Thoracic aorta (tissue), 2 donors: ENCODE data around the gene SORBS1. TPM values are rescaled to one million over a fixed set of nuclear protein-coding genes. Genes with fewer than 3 reads are reported as not detected.
A peak's percentile ranks its signal among the peaks of the same experiment; 100 is the strongest.

ENCODE experiments used
- ATAC-seq: fragments of 150-250 bp; one replicate; pipeline ENCODE4 v1.8.0; 2017; ENCODE audit warnings: low read depth; ENCODE audit not compliant: insufficient number of reproducible peaks, low FRiP score
- DNase-seq: peaks from one replicate; pipeline ENCODE4 v3.0.0-alpha.2; 2020; ENCODE audit warnings: low spot score
- H3K27ac ChIP-seq, 2 donors: fragments of 200-600 bp; sonication (generic); 1 replicate in 1 of 2; 2 replicates in 1 of 2; pipeline ENCODE4 v1.5.1; 2016; ENCODE audit warnings: mild to moderate bottlenecking in 2 of 2, moderate library complexity in 2 of 2
- H3K27me3 ChIP-seq: fragments of 200-600 bp; sonication (generic); replicated peaks from 2 replicates; pipeline ENCODE4 v1.6.0; 2016; ENCODE audit warnings: mild to moderate bottlenecking; ENCODE audit not compliant: insufficient read depth
- H3K36me3 ChIP-seq: fragments of 200-600 bp; sonication (generic); one replicate; pipeline ENCODE4 v1.5.1; 2016
- H3K4me1 ChIP-seq, 2 donors: fragments of 200-600 bp; sonication (generic); 1 replicate in 1 of 2; 2 replicates in 1 of 2; pipeline versions ENCODE4 v1.5.1 to v1.6.0; 2016; ENCODE audit warnings: low read depth in 2 of 2, mild to moderate bottlenecking in 1 of 2; ENCODE audit not compliant: control insufficient read depth in 1 of 2
- H3K4me3 ChIP-seq: fragments of 200-600 bp; sonication (generic); 2 replicates; pipeline ENCODE4 v1.5.1; 2016; ENCODE audit warnings: mild to moderate bottlenecking
- H3K9me3 ChIP-seq: fragments of 200-600 bp; sonication (generic); 2 replicates; pipeline ENCODE4 v1.5.1; 2016
- total RNA-seq, 2 donors: library from RNA; depleted of rRNA; stranded (reverse); fragments of >200 nt; gene quantifications; one replicate each; pipeline versions ENCODE4 v1.1.0 to v1.2.3, GENCODE V29; 2016
- TF ChIP-seq, protein P1 (sequence below): fragments of 200-600 bp; sonication (generic); IDR thresholded peaks from one replicate; pipeline ENCODE4 v1.5.1; 2019; ENCODE audit warnings: antibody characterized with exemption

Gene SORBS1
- total RNA-seq, 2 donors from 2014 or later, result 1,110 to 1,659 TPM

DNA sequence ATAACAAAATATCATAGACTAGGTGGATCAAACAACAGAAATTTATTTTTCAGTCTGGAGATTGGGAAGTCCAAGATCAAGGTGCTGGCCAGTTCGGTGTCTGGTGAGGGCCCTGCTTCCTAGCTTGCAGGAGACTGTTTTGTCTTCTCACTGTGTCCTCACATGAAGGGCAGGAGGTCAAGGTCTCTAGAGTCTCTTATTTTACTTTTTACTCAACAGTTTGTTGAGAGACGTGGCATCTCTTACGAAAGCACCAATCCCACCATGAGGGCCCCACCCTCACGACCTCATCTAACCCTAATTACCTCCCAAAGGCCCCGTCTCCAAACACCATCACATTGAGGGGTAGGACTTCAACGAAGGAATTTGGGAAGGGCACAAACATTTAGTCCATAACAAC is 41.2 kb upstream of the SORBS1 start:
- H3K27ac ChIP-seq, result no peak overlapping the region
- peaks cover 8 to 43% of the 10 kb centered on the region in 2 donors for H3K4me1 ChIP-seq
- DNase-seq (no peak), ATAC-seq (no peak)
- TF ChIP-seq, protein P1, sequence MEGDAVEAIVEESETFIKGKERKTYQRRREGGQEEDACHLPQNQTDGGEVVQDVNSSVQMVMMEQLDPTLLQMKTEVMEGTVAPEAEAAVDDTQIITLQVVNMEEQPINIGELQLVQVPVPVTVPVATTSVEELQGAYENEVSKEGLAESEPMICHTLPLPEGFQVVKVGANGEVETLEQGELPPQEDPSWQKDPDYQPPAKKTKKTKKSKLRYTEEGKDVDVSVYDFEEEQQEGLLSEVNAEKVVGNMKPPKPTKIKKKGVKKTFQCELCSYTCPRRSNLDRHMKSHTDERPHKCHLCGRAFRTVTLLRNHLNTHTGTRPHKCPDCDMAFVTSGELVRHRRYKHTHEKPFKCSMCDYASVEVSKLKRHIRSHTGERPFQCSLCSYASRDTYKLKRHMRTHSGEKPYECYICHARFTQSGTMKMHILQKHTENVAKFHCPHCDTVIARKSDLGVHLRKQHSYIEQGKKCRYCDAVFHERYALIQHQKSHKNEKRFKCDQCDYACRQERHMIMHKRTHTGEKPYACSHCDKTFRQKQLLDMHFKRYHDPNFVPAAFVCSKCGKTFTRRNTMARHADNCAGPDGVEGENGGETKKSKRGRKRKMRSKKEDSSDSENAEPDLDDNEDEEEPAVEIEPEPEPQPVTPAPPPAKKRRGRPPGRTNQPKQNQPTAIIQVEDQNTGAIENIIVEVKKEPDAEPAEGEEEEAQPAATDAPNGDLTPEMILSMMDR, result no peak
- no peaks in the 10 kb centered on the region for H3K9me3 ChIP-seq
- no peaks in the 10 kb centered on the region for H3K27me3 ChIP-seq
- no peak overlapping the region for H3K4me3 ChIP-seq
- no peaks in the 10 kb centered on the region for H3K36me3 ChIP-seq

GRCh38 chr10:95601116-95601719 is 40.0 kb upstream of the SORBS1 start:
- TF ChIP-seq, protein P1, result peak; percentile 85
- Histone ChIP-seq H3K27ac (peak overlapping the region in 1 of 2 donors; percentile 13), H3K4me3 (no peak overlapping the region), H3K27me3 (no peaks in the 10 kb centered on the region), H3K36me3 (no peaks in the 10 kb centered on the region), H3K4me1 (peaks cover 8 to 32% of the 10 kb centered on the region in 2 donors), H3K9me3 (no peaks in the 10 kb centered on the region)
- peak; percentile 62 for DNase-seq
- ATAC-seq, result peak; percentile 87

GRCh38 chr10:95600158-95600557 is 39.0 kb upstream of the SORBS1 start:
- DNase-seq (no peak), ATAC-seq (no peak)
- H3K27ac ChIP-seq, result no peak overlapping the region
- H3K9me3 ChIP-seq, result no peaks in the 10 kb centered on the region
- H3K36me3 ChIP-seq, result no peaks in the 10 kb centered on the region
- H3K4me1 ChIP-seq, result peaks cover 8 to 21% of the 10 kb centered on the region in 2 donors
- no peaks in the 10 kb centered on the region for H3K27me3 ChIP-seq
- TF ChIP-seq, protein P1, result no peak
- no peak overlapping the region for H3K4me3 ChIP-seq

DNA sequence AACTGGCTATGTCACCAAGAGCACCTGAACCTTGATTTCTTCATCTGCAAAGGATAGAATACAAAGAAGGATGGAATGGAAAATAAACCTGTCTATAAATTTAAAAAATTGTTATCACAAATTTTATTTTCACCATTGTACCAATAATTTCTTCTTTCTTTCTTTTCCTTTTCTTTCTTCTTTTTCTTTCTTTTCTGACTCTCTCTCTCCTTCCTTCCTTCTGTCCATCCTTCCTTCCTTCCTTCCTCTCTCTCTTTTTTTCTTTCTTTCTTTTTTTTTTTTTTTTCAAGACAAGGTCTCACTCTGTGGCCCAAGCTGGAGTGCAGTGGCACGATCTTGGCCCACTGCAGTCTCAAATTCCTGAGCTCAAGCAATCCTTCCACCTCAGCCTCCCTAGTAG is 36.6 kb upstream of the SORBS1 start:
- H3K27me3 ChIP-seq, result no peaks in the 10 kb centered on the region
- DNase-seq, result no peak
- no peak overlapping the region for H3K27ac ChIP-seq
- no peak for ATAC-seq
- no peak overlapping the region for H3K4me3 ChIP-seq
- TF ChIP-seq, protein P1, result no peak
- H3K4me1 ChIP-seq, result peaks cover 0 to 9% of the 10 kb centered on the region in 2 donors
- no peaks in the 10 kb centered on the region for H3K9me3 ChIP-seq
- H3K36me3 ChIP-seq, result no peaks in the 10 kb centered on the region

- Histone ChIP-seq H3K4me3 (no peak overlapping the region), H3K9me3 (no peaks in the 10 kb centered on the region), H3K27me3 (no peaks in the 10 kb centered on the region), H3K27ac (no peak overlapping the region), H3K4me1 (no peaks in the 10 kb centered on the region), H3K36me3 (no peaks in the 10 kb centered on the region)
- no peak for DNase-seq
- no peak for ATAC-seq
- TF ChIP-seq, protein P1, result no peak
Observed at GRCh38 chr10:95588025-95588424, 26.9 kb upstream of the SORBS1 start.
